B cell (primary cell): ENCODE data around the gene LAMA2. TPM values are rescaled to one million over a fixed set of nuclear protein-coding genes. Genes with fewer than 3 reads are reported as not detected.

ENCODE experiments used
- ATAC-seq: fragments of 200-7000 bp; cut with Tn5 transposase; one replicate; pipeline ENCODE4 v1.10.0; 2021; ENCODE audit warnings: low read depth, mild to moderate bottlenecking, moderate number of reproducible peaks, moderate library complexity
- CTCF ChIA-PET: fragments of 350-600 bp; sonication (Branson Sonifier 250); formaldehyde crosslinking; loops from one replicate; lab custom pipeline; 2021; ENCODE audit warnings: antibody characterized with exemption, inconsistent platforms; lab: Charles Lee
- POLR2A ChIA-PET: fragments of 350-600 bp; sonication (Branson Sonifier 250); formaldehyde crosslinking; loops from one replicate; lab custom pipeline; 2021; ENCODE audit warnings: antibody characterized with exemption; lab: Charles Lee
- DNase-seq: peaks from one replicate; pipeline ENCODE4 v3.0.0; 2013
- H2AFZ ChIP-seq: 2 replicates; pipeline ENCODE4 v1.6.1; 2012; ENCODE audit warnings: mild to moderate bottlenecking, low read depth, low read length; ENCODE audit not compliant: insufficient read depth, poor library complexity, severe bottlenecking
- H3K27ac ChIP-seq, 2 donors: 1 replicate in 1 of 2; 2 replicates in 1 of 2; pipeline ENCODE4 v1.5.1; 2012 to 2013; ENCODE audit warnings: low read length in 2 of 2, mild to moderate bottlenecking in 2 of 2, moderate library complexity in 1 of 2
- H3K27me3 ChIP-seq, 4 experiments: fragments of 200-600 bp in 1 of 4; sonication (generic) in 1 of 4; replicated peaks in 1 of 4; 1 replicate in 2 of 4; 2 replicates in 2 of 4; pipeline versions ENCODE4 v1.6.1 to v1.7.0; 2013 to 2016; ENCODE audit warnings: low read length in 3 of 4, mild to moderate bottlenecking in 2 of 4, mixed read lengths in 1 of 4, moderate library complexity in 1 of 4; ENCODE audit not compliant: insufficient read depth in 4 of 4, control insufficient read depth in 3 of 4; ENCODE audit errors: control extremely low read depth in 1 of 4
- H3K36me3 ChIP-seq, 2 experiments: replicated peaks in 1 of 2; 1 replicate in 1 of 2; 2 replicates in 1 of 2; pipeline versions ENCODE4 v1.6.1 to v1.7.1; 2013; ENCODE audit warnings: low read length in 1 of 2; ENCODE audit not compliant: insufficient read depth in 2 of 2, control insufficient read depth in 1 of 2; ENCODE audit errors: control extremely low read depth in 1 of 2, extremely low read depth in 1 of 2
- H3K4me1 ChIP-seq, 2 donors: fragments of 200-600 bp in 1 of 2; sonication (generic) in 1 of 2; 1 replicate in 1 of 2; 2 replicates in 1 of 2; pipeline versions ENCODE4 v1.5.1 to v1.6.1; 2013 to 2017; ENCODE audit warnings: low read length in 2 of 2; ENCODE audit not compliant: control insufficient read depth in 2 of 2, insufficient read depth in 2 of 2
- H3K4me2 ChIP-seq: replicated peaks from 2 replicates; pipeline ENCODE3; 2012; ENCODE audit warnings: mild to moderate bottlenecking, low read depth, low read length; ENCODE audit not compliant: poor library complexity, severe bottlenecking
- H3K4me3 ChIP-seq, 5 experiments: fragments of 200-600 bp in 1 of 5; sonication (generic) in 1 of 5; 1 replicate in 3 of 5; 2 replicates in 2 of 5; pipeline versions ENCODE4 v1.5.1 to v1.7.0; 2011 to 2016; ENCODE audit warnings: low read length in 4 of 5, mild to moderate bottlenecking in 4 of 5, low read depth in 2 of 5, control low read depth in 1 of 5, moderate library complexity in 1 of 5; ENCODE audit not compliant: insufficient read depth in 1 of 5; ENCODE audit errors: control extremely low read depth in 1 of 5, extremely low read depth in 1 of 5
- H3K79me2 ChIP-seq: fragments of 200-600 bp; sonication (generic); one replicate; pipeline ENCODE4 v1.6.0; 2016; ENCODE audit warnings: low read length; ENCODE audit not compliant: control insufficient read depth, insufficient read depth
- H3K9ac ChIP-seq: fragments of 200-600 bp; sonication (generic); 2 replicates; pipeline ENCODE4 v1.6.1; 2017; ENCODE audit warnings: mild to moderate bottlenecking, low read length, moderate library complexity
- H3K9me3 ChIP-seq, 3 donors: one replicate each; pipeline versions ENCODE4 v1.6.1 to v1.7.1; 2013; ENCODE audit warnings: low read length in 2 of 3; ENCODE audit not compliant: control insufficient read depth in 2 of 3, insufficient read depth in 1 of 3; ENCODE audit errors: control extremely low read depth in 1 of 3
- H4K20me1 ChIP-seq: 2 replicates; pipeline ENCODE4 v1.6.0; 2012; ENCODE audit warnings: mild to moderate bottlenecking, low read length; ENCODE audit not compliant: insufficient read depth, control insufficient read depth, poor library complexity, severe bottlenecking
- H3K27ac Mint-ChIP-seq: one replicate; pipeline ENCODE4 v1.8.0; 2021; ENCODE audit warnings: mixed read lengths
- H3K27me3 Mint-ChIP-seq: one replicate; pipeline ENCODE4 v1.8.0; 2021; ENCODE audit warnings: mixed read lengths
- H3K4me1 Mint-ChIP-seq: one replicate; pipeline ENCODE4 v1.8.0; 2021; ENCODE audit warnings: mixed read lengths
- H3K4me3 Mint-ChIP-seq: one replicate; pipeline ENCODE4 v1.8.0; 2021; ENCODE audit warnings: mixed read lengths
- H3K9me3 Mint-ChIP-seq: one replicate; pipeline ENCODE4 v1.8.0; 2022; ENCODE audit warnings: mixed read lengths; ENCODE audit not compliant: insufficient read depth
- CTCF ChIP-seq: fragments of 200-600 bp; IDR thresholded peaks from one replicate; pipeline ENCODE4 v1.8.0; 2022; ENCODE audit warnings: antibody characterized with exemption, mild to moderate bottlenecking
- EZH2 ChIP-seq: IDR thresholded peaks from 2 replicates; pipeline ENCODE4 v1.6.1; 2012; ENCODE audit warnings: borderline replicate concordance, low read depth, mild to moderate bottlenecking, moderate library complexity, low read length; ENCODE audit not compliant: insufficient read depth, poor library complexity, severe bottlenecking
- WGBS: methylation state at CpG from one replicate; pipeline ENCODE4 v1.1.5; 2013; ENCODE audit warnings: missing lambda C conversion rate; ENCODE audit not compliant: insufficient coverage; 5-methylcytosine and 5-hydroxymethylcytosine counted together
- intact Hi-C: fragments of 100-400 bp; cut with micrococcal nuclease; formaldehyde crosslinking; loops from one replicate; pipeline ENCODE4 v1.10.0; 2022
- polyA plus RNA-seq: library from polyadenylated mRNA; depleted of rRNA; stranded (reverse); fragments of >200 nt; gene quantifications from 2 replicates; pipeline ENCODE4 v1.2.3, GENCODE V29; 2012
- total RNA-seq, 2 donors: library from RNA; stranded (reverse); fragments of 120-200 nt in 1 of 2; gene quantifications; 1 replicate in 1 of 2; 2 replicates in 1 of 2; pipeline versions ENCODE4 v1.2.3 to v1.2.4, GENCODE V29; 2013 to 2022

Gene LAMA2
- total and polyA plus RNA-seq, 2 donors (not counting 1 experiment from before 2014, with no cell fraction given) = 0.16 TPM; not detected in 1

- no peaks in the 10 kb centered on the region for H3K79me2 ChIP-seq
- H3K9me3 ChIP-seq = no peaks in the 10 kb centered on the region
- no peak for DNase-seq
- no peaks in the 10 kb centered on the region for H3K27me3 Mint-ChIP-seq
- ChIA-PET CTCF (no interaction called here), POLR2A (no interaction called here)
- H3K27ac Mint-ChIP-seq = no peak overlapping the region
- no peaks in the 10 kb centered on the region for H3K27me3 ChIP-seq
- WGBS = 50% methylated on average over 1 of the region's 5 CpGs
- no peak overlapping the region for H3K27ac ChIP-seq
- TF ChIP-seq EZH2 = no peak
- TF ChIP-seq CTCF = no peak
- intact Hi-C loops = no loop called here
- no peaks in the 10 kb centered on the region for H3K4me1 ChIP-seq
- no peak overlapping the region for H3K4me2 ChIP-seq
- no peak overlapping the region for H3K4me3 Mint-ChIP-seq
- no peaks in the 10 kb centered on the region for H4K20me1 ChIP-seq
- no peaks in the 10 kb centered on the region for H3K9me3 Mint-ChIP-seq
- no peak overlapping the region for H2AFZ ChIP-seq
- H3K4me3 ChIP-seq = no peak overlapping the region
- ATAC-seq = no peak
- no peaks in the 10 kb centered on the region for H3K4me1 Mint-ChIP-seq
- no peak overlapping the region for H3K9ac ChIP-seq
- H3K36me3 ChIP-seq = no peaks in the 10 kb centered on the region
Observed at GRCh38 chr6:129297592-129297991, 414.7 kb downstream of the LAMA2 start.

- no peak overlapping the region for H3K4me3 Mint-ChIP-seq
- no peaks in the 10 kb centered on the region for H3K4me1 Mint-ChIP-seq
- ChIA-PET POLR2A (no interaction called here), CTCF (no interaction called here)
- no peaks in the 10 kb centered on the region for H3K27me3 ChIP-seq
- H3K4me1 ChIP-seq = no peaks in the 10 kb centered on the region
- no peak for DNase-seq
- H3K9me3 ChIP-seq = no peaks in the 10 kb centered on the region
- TF ChIP-seq EZH2 (no peak), CTCF (no peak)
- no peak overlapping the region for H3K9ac ChIP-seq
- no peaks in the 10 kb centered on the region for H3K79me2 ChIP-seq
- no peak overlapping the region for H3K27ac Mint-ChIP-seq
- H4K20me1 ChIP-seq = no peaks in the 10 kb centered on the region
- intact Hi-C loops = no loop called here
- no peak overlapping the region for H2AFZ ChIP-seq
- no peak overlapping the region for H3K4me2 ChIP-seq
- H3K9me3 Mint-ChIP-seq = no peaks in the 10 kb centered on the region
- H3K4me3 ChIP-seq = no peak overlapping the region
- ATAC-seq = no peak
- no CpG with 5 or more reads among the region's 2 CpGs for WGBS
- no peak overlapping the region for H3K27ac ChIP-seq
- no peaks in the 10 kb centered on the region for H3K27me3 Mint-ChIP-seq
- no peaks in the 10 kb centered on the region for H3K36me3 ChIP-seq
Observed at GRCh38 chr6:129302671-129303070, 419.7 kb downstream of the LAMA2 start.
